Measurements from ENCODE around the gene FSTL1. TPM values are rescaled to one million over a fixed set of nuclear protein-coding genes. Genes with fewer than 3 reads are reported as not detected.

Gene FSTL1
- total and polyA plus RNA-seq, 2 experiments from 2014 or later, result 50.8 to 258 TPM

DNA sequence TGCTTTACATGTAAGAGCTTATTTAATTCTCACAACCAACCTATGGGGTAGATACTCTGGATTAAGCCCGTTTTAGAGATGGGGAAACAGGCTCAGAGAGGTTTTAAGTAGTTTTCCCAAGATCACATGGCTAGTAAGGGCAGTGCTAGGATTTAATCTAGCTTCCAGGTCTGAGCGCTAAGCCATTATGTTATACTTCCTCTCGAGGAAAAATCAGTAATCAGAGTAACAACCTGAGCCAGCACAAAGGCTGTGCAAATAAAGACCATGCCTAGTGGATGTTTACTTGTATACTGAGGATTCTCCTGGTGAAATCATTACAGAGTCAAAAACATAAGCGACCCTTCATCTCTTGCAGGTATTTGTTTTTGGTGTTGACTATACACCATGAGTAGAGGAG is 9.0 kb downstream of the FSTL1 start:
- H3K4me1 ChIP-seq (ENCODE audit: insufficient read depth), result peaks cover 13% of the 10 kb centered on the region
- peaks cover 48% of the 10 kb centered on the region for H3K36me3 Mint-ChIP-seq (ENCODE audit: low read depth)
- H3K79me2 ChIP-seq (replicated peaks; ENCODE audit: insufficient read depth), result peaks cover 91% of the 10 kb centered on the region
- H3K27me3 Mint-ChIP-seq (ENCODE audit: insufficient read depth, low read depth, poor library complexity), result no peaks in the 10 kb centered on the region
- no peaks in the 10 kb centered on the region for H3K9me2 ChIP-seq (ENCODE audit: insufficient read depth)
- peaks cover 22% of the 10 kb centered on the region for H4K20me1 ChIP-seq (replicated peaks; ENCODE audit: insufficient read depth)
- DNase-seq (ENCODE audit: low spot score) (no peak), ATAC-seq (no peak)
- no peaks in the 10 kb centered on the region for H3K9me3 Mint-ChIP-seq
- no peaks in the 10 kb centered on the region for H3F3A ChIP-seq (replicated peaks; ENCODE audit: low read depth)
- peak overlapping the region; percentile 22 for H3K27ac Mint-ChIP-seq
- TF ChIP-seq STAT1 (IDR thresholded peaks at IDR 0.05; ENCODE audit: unreplicated experiment) (no peak), ZNF114 (CRISPR knock-in tag; IDR thresholded peaks at IDR 0.05) (no peak), NANOG (IDR thresholded peaks at IDR 0.05; ENCODE audit: borderline replicate concordance) (no peak), EZH2phosphoT487 (IDR thresholded peaks at IDR 0.05; ENCODE audit: unreplicated experiment) (no peak), JUNB (IDR thresholded peaks at IDR 0.05; ENCODE audit: unreplicated experiment) (no peak), POLR2AphosphoS5 (IDR thresholded peaks at IDR 0.05; ENCODE audit: low read depth) (no peak), ZNF331 (CRISPR knock-in tag; IDR thresholded peaks at IDR 0.05; ENCODE audit: low read depth) (no peak), CREB1 (CRISPR knock-in tag; IDR thresholded peaks at IDR 0.05; ENCODE audit: low read depth) (no peak), EZH2 (IDR thresholded peaks at IDR 0.05; ENCODE audit: low read depth, unreplicated experiment) (no peak)
- TF ChIP-seq, protein P1, sequence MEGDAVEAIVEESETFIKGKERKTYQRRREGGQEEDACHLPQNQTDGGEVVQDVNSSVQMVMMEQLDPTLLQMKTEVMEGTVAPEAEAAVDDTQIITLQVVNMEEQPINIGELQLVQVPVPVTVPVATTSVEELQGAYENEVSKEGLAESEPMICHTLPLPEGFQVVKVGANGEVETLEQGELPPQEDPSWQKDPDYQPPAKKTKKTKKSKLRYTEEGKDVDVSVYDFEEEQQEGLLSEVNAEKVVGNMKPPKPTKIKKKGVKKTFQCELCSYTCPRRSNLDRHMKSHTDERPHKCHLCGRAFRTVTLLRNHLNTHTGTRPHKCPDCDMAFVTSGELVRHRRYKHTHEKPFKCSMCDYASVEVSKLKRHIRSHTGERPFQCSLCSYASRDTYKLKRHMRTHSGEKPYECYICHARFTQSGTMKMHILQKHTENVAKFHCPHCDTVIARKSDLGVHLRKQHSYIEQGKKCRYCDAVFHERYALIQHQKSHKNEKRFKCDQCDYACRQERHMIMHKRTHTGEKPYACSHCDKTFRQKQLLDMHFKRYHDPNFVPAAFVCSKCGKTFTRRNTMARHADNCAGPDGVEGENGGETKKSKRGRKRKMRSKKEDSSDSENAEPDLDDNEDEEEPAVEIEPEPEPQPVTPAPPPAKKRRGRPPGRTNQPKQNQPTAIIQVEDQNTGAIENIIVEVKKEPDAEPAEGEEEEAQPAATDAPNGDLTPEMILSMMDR (conservative IDR thresholded peaks at IDR 0.05; ENCODE audit: low read depth in 2 of 2), result no peak
- TF ChIP-seq, protein P2, sequence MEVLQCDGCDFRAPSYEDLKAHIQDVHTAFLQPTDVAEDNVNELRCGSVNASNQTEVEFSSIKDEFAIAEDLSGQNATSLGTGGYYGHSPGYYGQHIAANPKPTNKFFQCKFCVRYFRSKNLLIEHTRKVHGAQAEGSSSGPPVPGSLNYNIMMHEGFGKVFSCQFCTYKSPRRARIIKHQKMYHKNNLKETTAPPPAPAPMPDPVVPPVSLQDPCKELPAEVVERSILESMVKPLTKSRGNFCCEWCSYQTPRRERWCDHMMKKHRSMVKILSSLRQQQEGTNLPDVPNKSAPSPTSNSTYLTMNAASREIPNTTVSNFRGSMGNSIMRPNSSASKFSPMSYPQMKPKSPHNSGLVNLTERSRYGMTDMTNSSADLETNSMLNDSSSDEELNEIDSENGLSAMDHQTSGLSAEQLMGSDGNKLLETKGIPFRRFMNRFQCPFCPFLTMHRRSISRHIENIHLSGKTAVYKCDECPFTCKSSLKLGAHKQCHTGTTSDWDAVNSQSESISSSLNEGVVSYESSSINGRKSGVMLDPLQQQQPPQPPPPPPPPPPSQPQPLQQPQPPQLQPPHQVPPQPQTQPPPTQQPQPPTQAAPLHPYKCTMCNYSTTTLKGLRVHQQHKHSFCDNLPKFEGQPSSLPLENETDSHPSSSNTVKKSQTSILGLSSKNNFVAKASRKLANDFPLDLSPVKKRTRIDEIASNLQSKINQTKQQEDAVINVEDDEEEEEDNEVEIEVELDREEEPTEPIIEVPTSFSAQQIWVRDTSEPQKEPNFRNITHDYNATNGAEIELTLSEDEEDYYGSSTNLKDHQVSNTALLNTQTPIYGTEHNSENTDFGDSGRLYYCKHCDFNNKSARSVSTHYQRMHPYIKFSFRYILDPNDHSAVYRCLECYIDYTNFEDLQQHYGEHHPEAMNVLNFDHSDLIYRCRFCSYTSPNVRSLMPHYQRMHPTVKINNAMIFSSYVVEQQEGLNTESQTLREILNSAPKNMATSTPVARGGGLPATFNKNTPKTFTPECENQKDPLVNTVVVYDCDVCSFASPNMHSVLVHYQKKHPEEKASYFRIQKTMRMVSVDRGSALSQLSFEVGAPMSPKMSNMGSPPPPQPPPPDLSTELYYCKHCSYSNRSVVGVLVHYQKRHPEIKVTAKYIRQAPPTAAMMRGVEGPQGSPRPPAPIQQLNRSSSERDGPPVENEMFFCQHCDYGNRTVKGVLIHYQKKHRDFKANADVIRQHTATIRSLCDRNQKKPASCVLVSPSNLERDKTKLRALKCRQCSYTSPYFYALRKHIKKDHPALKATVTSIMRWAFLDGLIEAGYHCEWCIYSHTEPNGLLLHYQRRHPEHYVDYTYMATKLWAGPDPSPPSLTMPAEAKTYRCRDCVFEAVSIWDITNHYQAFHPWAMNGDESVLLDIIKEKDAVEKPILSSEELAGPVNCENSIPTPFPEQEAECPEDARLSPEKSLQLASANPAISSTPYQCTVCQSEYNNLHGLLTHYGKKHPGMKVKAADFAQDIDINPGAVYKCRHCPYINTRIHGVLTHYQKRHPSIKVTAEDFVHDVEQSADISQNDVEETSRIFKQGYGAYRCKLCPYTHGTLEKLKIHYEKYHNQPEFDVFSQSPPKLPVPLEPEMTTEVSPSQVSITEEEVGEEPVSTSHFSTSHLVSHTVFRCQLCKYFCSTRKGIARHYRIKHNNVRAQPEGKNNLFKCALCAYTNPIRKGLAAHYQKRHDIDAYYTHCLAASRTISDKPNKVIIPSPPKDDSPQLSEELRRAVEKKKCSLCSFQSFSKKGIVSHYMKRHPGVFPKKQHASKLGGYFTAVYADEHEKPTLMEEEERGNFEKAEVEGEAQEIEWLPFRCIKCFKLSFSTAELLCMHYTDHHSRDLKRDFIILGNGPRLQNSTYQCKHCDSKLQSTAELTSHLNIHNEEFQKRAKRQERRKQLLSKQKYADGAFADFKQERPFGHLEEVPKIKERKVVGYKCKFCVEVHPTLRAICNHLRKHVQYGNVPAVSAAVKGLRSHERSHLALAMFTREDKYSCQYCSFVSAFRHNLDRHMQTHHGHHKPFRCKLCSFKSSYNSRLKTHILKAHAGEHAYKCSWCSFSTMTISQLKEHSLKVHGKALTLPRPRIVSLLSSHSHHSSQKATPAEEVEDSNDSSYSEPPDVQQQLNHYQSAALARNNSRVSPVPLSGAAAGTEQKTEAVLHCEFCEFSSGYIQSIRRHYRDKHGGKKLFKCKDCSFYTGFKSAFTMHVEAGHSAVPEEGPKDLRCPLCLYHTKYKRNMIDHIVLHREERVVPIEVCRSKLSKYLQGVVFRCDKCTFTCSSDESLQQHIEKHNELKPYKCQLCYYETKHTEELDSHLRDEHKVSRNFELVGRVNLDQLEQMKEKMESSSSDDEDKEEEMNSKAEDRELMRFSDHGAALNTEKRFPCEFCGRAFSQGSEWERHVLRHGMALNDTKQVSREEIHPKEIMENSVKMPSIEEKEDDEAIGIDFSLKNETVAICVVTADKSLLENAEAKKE (CRISPR knock-in tag; IDR thresholded peaks at IDR 0.05), result no peak
- TF ChIP-seq, protein P3, sequence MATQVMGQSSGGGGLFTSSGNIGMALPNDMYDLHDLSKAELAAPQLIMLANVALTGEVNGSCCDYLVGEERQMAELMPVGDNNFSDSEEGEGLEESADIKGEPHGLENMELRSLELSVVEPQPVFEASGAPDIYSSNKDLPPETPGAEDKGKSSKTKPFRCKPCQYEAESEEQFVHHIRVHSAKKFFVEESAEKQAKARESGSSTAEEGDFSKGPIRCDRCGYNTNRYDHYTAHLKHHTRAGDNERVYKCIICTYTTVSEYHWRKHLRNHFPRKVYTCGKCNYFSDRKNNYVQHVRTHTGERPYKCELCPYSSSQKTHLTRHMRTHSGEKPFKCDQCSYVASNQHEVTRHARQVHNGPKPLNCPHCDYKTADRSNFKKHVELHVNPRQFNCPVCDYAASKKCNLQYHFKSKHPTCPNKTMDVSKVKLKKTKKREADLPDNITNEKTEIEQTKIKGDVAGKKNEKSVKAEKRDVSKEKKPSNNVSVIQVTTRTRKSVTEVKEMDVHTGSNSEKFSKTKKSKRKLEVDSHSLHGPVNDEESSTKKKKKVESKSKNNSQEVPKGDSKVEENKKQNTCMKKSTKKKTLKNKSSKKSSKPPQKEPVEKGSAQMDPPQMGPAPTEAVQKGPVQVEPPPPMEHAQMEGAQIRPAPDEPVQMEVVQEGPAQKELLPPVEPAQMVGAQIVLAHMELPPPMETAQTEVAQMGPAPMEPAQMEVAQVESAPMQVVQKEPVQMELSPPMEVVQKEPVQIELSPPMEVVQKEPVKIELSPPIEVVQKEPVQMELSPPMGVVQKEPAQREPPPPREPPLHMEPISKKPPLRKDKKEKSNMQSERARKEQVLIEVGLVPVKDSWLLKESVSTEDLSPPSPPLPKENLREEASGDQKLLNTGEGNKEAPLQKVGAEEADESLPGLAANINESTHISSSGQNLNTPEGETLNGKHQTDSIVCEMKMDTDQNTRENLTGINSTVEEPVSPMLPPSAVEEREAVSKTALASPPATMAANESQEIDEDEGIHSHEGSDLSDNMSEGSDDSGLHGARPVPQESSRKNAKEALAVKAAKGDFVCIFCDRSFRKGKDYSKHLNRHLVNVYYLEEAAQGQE (IDR thresholded peaks at IDR 0.05; ENCODE audit: unreplicated experiment), result no peak
- TF ChIP-seq, protein P4, sequence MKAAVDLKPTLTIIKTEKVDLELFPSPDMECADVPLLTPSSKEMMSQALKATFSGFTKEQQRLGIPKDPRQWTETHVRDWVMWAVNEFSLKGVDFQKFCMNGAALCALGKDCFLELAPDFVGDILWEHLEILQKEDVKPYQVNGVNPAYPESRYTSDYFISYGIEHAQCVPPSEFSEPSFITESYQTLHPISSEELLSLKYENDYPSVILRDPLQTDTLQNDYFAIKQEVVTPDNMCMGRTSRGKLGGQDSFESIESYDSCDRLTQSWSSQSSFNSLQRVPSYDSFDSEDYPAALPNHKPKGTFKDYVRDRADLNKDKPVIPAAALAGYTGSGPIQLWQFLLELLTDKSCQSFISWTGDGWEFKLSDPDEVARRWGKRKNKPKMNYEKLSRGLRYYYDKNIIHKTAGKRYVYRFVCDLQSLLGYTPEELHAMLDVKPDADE (IDR thresholded peaks at IDR 0.05), result no peak
- no peak overlapping the region for H2AFZ ChIP-seq
- H3K27ac ChIP-seq (ENCODE audit: low read depth), result peak overlapping the region; percentile 50; the same call in 1 of the 2 replicates
- no peak overlapping the region for H3K4me3 ChIP-seq
- peaks cover 4% of the 10 kb centered on the region; the same call in 1 of the 2 replicates for H3K36me3 ChIP-seq (ENCODE audit: insufficient read depth)
- no peak overlapping the region for H3K4me3 Mint-ChIP-seq
- H3K4me1 Mint-ChIP-seq, result peaks cover 49% of the 10 kb centered on the region
- no peak overlapping the region for H3K4me2 ChIP-seq
- no peaks in the 10 kb centered on the region for H3K27me3 ChIP-seq (ENCODE audit: insufficient read depth)

Measured in GM23338 (cell line).